Measurements from ENCODE around the gene NIPAL4.

Gene NIPAL4

DNA sequence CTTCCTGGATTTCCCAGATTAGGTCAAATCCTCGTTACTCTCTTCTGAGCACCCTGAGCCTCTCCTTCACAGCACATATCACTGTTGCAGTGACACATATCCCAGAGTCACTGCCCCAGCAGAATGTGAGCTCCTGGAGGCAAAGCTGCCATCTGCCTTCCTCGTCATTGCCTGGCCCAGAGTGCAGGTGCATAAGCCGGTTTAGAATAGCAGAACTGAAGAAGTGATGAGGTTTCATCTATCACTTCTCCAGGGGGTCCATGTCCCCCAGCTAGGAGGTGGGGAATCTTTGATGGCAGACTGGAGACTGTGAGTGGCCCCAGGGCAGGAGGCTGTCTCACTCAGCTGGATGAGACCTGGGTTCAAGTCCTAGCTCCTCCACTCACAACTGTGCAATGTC is 25.8 kb downstream of the NIPAL4 start:
- DNase-seq (ENCODE audit: low read depth in 2 of 2), result no peak

DNA sequence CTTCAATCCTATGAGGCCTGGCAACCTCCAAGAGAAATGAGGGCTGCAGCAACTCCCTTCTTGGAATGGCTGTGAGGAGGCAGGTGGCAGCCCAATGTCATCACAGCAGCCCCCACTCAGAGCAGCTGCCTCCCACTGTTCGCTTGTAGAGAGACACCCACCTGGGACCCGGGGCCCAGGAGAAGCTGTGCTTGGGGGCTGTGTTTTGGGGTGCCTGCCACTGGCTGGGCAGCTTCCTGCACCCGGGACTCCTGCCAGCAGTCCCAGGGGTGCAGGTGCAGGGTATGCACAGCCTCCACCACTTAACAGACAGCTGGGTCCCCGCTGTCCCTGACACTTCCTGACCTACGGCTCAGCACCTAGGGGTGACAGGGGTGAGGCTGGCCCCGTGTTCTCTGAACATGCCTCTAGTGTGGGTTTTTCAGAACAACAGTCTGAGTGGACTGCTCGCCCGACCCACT is 26.2 kb downstream of the NIPAL4 start:
- no peak for DNase-seq (ENCODE audit: low read depth in 2 of 2)

DNA sequence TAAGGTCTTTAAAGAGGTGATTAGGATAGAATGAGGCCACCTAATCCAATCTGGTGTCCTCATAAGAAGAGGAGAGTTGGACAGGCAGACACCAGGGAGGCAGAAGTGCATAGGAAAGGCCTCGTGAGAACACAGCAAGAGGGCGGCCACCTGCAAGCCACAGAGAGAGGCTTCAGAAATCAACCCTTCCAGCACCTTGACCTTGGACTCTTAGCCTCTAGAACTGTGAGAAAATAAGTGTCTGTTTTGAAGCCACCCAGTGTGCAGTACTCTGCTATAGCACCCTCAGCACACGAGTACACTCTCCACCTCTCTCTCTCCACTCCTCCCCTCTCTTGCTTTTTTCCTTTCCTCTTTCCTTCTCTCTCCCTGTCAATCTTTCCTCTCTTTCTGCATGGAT is 26.8 kb downstream of the NIPAL4 start:
- DNase-seq (ENCODE audit: low read depth in 2 of 2), result no peak

DNA sequence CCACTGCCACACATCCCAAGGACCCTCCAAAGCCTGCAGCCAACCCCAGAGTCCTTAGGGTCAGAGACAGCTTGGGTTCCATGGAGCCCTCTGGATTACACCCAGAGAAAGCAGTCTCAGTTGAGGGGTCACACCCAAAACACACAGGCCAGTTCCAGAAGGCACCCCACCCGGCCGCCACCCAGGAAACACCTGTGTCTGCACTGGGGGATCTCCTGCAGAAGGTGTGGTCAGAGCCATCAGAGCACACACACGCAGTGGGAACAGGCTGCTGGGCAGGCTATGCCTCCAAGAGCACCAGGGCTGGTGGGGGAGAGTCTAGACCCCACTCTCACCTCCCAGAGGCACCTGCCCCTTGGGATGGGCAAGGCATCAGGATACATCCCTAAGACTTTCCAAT is 27.3 kb downstream of the NIPAL4 start:
- no peak for DNase-seq (ENCODE audit: low read depth in 2 of 2)

DNA sequence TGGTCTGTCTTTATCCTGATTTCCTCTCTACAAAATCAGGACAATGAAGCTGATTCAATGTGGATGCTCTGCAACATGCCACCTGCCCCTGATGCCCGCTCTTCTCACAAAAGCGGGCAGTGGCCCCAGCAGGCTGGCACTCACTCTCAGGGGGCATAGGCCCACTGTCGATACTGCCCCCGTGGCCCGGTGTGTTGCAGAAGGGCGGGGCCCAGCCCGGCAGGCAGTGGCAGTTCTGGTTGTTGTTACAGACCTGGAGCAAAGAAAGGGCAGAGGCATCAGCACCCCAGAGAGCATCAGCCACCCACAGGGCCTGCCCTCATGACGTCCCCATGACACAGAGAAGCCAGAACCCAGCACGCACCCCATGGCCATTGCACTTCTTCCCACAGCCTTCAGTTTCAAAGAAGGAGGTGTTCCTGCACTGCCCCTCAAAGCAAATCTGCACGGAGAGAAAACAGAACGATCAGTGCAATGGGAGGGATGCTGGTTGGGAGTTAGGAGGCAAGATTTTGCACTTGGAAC is 31.5 kb downstream of the NIPAL4 start:
- DNase-seq (ENCODE audit: low read depth in 2 of 2), result no peak

DNA sequence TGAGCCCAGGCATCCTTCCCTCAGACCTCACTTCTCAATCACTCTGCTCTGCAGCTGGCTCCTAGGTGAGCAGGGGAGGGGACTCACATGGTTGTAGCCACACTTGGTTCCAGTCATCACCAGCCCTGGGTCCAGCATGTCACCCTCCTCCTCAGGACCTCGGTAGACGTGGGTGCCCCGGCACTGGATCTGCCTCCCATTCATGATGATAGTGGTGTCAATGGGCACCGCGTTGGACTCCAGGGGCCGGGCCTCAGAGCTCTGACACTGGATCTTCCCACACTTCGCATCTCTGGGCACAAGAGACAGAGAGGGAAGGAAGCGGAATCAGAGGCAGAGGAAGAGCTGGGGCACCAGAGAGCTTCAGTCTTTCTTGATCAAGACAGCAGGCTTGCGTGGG is 32.9 kb downstream of the NIPAL4 start:
- DNase-seq (ENCODE audit: low read depth in 2 of 2), result no peak

DNA sequence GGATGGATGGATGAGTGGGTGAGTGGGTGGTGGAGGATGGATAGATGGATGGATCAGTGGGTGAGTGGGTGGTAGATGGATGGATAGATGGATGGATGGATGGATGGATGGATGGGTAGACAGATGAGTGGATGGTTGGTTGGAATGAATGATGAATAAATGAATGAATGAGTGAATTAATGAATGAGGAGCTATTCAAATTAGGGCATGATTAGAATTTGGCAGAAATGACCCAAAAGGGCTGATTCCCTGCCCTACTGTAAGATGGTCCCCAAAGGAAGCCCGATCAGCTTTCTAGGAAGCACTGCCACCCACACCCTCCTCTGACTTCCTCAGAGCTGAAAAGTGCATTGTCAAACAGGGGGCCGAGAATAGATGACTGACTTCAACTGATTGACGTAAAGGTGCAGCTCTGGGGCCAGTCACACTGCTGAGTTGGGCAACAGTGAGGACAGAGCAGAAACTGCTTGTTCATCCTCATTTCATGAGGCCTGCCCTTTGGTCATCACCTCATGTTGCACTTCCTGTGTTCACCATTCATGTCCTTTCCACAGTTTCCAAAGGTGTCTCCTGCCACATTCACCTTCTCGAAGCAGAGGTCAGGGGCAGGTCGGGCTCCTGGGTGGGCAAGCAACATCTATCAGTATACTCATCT is 34.3 kb downstream of the NIPAL4 start:
- DNase-seq (ENCODE audit: low read depth in 2 of 2), result no peak

DNA sequence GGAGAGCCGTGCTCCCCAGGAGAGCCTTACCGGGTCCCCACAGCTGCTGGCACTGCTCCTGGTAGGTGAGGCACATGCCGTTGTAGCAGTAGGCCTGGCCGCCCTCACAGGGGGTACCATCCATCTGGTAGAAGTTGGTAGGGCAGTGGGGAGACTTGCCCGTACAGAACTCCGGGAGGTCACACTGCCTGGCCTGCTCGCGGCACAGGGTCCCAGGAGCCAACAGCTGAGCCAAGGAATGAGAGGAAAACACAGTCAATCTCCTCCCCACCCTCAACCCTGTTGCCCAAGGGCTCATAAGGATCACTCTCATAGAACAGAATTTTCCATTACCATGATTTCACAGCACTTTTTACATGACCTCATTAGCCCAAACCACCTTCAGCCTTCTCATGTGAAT is 36.9 kb downstream of the NIPAL4 start:
- no peak for DNase-seq (ENCODE audit: low read depth in 2 of 2)

DNA sequence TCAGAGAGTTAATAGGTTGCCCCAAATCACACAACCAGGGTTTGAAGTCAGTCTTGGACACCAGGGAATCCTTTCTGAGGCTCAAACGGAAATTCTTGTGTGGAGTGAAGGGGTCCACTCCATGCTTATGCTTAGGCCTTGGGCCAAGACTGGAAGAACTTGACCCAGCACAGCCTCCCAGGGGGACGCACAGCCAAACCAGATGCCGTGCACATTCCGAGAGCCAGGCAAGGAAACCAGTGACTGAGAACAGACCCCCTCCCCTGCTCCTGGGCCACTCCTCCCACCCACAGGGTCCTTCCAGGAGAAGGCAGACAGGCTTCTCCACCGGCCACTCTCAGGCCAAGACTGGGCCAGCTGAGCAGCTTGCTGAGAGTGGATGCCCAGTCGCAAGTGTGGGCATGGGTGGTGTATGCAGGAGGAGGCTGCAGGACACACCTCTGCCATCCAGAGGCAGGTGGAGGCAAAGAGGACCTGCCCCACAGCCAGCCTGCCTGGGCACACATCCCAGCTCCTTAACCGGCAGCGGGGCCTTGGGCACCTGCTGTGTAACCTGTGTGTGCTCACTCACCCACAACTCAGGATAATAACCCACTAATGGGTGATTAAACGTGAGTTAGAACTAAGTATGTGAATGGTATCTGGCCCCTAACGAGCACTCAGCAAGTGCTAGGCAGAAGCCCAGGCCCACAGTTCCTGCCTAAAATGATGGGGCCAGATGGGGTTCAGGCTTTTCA is 38.0 kb downstream of the NIPAL4 start:
- no peak for DNase-seq (ENCODE audit: low read depth in 2 of 2)

DNA sequence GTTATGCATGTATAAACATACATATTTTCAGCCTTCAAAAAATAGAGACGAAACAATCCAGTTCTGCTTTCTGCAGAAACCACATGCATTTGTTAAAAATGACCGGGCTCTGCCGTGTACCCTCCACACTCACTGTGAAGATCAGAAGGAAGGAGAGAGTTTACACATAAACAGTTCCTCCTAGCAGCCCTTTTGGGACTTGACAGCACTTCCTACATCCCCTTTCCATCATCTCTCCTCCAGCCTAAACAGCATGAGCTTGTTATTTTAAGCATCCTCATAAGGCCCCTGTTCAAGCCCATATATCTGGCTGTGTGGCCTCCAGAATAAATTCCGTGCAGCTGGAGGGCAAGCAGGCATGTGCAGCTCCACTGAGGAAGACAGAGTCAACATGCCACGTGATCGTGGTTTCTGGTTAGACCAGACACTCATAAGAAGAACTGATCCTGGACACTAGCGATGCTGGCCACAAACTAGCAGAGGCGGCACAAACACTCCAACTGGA is 42.2 kb downstream of the NIPAL4 start:
- DNase-seq (ENCODE audit: low read depth in 2 of 2), result no peak

DNA sequence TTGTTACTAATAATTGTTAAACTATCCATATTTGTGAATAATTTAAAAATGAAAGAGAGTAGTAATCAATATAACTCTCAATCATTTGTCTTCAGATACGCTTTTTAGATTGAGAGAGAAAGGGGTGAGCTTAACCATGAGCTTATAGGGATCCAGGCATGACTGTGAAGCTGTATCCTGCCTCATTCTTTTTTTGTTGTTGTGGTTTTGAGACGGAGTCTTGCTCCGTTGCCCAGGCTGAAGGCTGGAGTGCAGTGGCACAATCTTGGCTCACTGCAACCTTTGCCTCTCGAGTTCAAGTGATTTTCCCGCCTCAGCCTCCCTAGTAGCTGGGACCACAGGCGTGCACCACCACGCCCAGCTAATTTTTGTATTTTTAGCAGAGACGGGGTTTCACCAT is 44.0 kb downstream of the NIPAL4 start:
- DNase-seq (ENCODE audit: low read depth in 2 of 2), result no peak

DNA sequence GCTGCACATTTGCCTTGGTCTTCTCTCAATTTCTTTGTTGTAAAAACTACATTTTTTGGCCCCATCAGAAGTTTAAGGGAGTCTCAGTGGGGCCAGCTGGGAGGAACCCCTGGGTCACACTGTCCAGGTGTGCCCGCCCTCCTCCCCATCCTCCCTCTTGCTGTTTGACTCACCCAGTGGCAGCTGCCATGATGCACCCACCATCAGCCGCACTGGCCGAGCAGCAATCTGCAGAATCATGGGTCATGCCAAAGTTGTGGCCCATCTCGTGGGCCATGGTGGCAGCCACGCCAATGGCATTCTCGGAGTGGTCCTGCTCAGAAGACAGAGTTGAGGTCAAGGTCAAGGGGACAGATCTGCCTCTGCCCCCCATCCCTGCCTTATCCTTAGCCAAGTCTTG is 45.5 kb downstream of the NIPAL4 start:
- DNase-seq (ENCODE audit: low read depth in 2 of 2), result no peak

DNA sequence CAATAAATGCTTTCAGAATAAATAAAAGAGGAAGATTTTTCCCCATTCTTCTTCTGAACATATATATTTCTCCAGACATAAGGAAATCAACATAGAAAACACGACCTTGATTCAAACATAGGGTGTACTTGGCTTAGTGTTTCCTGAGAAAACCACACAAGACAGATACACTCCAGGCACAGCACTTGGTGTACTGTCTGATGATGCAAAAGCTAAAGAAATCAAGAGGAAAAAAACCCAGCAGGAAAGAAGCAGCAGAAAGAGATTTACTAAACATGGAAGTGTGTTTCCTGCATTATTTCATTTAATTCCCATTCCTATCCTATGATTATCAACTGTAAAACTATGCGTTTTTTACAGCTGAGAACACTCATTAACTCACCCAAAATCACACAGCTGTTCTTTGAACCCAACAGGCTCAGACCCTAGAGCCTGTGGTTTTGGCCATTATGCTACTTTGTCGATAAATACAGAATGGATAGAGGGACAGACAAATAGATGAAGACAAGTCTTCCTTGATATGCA is 46.1 kb downstream of the NIPAL4 start:
- no peak for DNase-seq (ENCODE audit: low read depth in 2 of 2)

DNA sequence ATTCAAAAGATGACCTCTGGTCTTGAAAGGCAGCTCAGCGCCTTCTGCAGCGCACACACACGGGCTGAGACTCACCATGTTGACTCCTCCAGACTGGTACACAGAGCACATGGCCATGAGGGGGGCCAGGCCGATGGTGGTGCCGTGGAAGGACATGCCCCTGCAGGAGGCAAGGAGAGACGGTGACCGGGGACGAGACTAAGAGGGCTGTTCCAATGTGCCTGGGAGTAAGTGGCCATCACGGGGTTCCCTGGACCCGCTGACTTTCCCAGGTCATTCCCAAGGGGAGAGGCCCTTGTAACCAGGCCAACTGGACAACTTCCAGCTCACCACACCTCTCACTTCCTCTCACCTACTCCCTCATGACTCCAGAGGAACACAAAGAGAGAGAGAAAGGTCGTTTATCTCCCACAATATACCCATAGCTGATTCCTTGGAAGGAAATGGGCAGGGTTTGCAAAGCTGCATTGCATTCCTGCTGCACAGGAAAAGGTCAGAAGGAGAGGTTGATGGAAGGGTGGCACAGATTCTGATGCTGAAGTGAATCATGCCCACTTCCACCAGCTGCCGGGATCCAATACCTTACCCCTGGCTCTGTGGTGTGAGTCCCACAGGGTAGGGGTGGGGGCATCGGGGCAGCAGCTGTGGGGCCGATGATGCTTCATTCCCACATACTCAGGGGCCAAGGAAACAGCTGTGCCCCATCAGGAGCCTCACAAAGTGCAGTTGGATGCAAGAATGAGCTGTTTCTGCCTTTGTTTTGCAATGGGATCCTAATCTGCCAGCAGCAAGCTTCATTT is 47.2 kb downstream of the NIPAL4 start:
- DNase-seq (ENCODE audit: low read depth in 2 of 2), result no peak

DNA sequence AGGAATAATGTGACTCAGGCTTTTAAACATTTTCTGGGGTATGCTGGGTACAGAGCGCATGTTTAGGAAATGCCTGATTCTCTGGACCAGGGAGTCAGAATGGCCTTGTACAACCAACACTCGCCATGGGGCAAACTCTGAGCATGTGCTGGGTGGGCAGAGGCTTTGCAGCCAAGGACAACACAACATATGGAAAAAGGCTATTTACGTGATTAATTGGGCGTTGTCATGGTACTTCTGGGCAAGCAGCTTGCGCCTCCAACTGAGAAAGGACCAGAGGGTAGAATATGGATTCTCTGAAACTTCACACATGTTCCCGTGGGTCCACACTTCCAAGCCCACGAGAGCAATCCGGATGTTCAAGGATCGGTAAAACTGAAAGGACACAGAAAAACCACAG is 49.1 kb downstream of the NIPAL4 start:
- no peak for DNase-seq (ENCODE audit: low read depth in 2 of 2)

DNA sequence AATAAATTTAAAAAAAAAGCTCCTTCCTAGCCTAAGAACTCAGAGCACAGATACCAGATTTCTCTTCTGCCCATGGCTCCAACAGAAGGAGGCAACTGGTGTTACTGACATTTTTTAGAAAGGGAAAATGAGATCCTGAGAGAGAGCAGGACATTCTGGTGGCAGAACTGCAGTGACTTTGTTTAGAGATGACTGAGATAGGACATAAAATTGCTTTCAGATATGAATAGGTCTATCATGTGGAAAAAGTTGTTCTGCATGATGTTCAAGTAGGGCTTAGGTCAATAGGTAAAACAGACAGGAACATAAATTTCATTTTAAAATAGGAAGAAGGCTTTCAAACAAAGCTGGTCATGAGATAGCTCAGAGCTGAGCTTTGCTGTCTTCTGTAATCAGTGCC is 49.6 kb downstream of the NIPAL4 start:
- DNase-seq (ENCODE audit: low read depth in 2 of 2), result no peak

DNA sequence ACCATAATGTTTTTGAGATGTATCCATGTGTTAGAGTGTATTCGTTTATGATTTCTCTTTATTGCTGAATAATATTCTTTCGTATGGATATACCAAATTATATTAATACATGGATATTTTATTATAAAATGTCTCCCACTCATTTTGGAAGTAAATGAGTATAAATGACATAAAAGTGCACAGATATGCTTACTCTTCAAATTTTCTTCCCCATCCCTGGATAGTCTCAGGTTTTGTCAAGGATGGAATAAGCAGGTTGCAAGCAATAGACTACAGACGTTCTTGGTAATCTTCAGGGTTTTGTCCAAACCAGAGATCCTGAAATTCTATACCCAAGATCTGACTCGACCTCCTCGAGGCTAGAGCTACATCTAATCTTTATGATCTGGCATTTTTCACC is 50.7 kb downstream of the NIPAL4 start:
- no peak for DNase-seq (ENCODE audit: low read depth in 2 of 2)

DNA sequence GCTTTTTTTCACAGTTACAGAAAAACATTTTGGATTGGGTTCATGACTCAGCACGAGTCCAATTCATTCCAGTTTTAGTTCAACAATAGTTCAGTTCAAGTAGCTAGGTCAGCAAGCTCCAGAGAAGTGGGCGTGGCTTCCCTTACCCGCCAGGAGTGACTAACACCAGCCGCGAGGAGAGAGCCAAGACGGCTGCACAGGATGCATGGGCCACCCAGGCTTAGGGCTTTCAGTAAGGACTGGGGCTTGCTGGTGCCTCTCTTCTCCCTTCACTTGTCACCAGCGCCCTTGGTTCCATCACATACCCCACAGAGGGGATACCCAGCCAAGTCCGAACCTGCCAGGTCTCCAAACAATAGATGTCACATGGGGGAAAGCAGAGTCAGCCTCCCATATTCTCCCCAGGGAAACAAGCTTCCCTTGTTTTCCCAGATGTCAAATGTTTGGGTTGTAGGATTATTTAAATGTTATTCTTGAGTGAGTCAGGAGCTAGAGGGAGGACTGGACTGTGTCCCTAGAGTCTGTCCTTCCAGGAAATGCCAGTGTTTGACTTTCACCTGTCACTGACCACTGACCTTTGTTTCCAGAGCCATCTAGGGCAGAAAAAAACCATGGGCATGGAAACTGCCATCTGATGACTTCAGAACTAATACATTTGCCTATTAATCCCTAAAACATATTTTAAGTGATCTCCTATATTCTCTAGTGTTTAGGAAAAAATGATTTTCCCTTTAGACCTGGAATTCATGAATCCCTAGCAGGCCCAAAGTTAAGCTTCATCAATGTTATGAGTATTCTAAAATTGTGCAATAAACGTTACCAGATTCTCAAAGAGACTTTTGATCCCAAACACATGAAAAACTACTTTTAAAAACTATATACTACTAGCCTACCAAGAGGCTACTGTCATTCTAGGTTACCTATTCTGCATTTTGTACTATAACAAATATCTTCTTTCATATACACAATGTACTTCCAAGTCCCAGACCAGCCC is 51.9 kb downstream of the NIPAL4 start:
- DNase-seq (ENCODE audit: low read depth in 2 of 2), result peak in 1 of 2 donors; percentile 3

DNA sequence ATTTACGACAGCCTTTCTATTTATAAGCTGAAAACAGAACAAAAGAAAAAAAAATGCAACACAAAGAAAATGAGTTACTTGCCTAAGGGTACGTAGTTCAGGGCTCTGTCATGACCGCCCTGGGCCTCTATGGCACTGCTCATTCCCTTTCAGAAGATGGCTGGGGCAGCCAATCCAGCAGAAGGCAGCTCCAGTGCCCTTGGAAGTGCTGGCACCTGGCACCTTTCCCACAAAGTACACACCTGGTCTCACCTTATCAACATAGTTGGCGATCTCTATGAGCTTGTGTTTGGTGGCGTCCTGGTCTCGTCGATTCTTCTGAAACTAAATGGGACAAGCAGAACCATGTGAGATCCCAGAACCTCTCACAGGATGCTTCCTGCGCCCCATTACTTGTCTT is 53.2 kb downstream of the NIPAL4 start:
- DNase-seq (ENCODE audit: low read depth in 2 of 2), result no peak

DNA sequence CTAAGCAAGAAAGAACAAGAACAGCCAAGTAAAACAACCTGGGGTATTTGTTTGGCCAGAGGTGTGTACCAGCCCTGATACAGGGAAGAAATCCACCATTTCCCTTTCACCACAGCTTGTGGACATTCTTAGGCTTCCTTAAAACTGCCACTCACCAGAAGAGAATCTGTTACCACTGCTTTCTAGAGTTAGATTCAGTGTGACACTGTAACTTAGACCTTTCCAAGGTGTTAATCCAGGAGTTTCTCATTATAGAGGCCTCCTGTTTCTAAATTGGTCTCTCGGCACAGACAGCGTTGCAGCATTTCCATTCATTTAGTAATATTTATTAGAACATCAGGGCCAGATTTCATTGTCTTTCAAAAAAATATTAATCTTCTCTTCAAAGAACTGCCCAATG is 55.0 kb downstream of the NIPAL4 start:
- no peak for DNase-seq (ENCODE audit: low read depth in 2 of 2)

DNA sequence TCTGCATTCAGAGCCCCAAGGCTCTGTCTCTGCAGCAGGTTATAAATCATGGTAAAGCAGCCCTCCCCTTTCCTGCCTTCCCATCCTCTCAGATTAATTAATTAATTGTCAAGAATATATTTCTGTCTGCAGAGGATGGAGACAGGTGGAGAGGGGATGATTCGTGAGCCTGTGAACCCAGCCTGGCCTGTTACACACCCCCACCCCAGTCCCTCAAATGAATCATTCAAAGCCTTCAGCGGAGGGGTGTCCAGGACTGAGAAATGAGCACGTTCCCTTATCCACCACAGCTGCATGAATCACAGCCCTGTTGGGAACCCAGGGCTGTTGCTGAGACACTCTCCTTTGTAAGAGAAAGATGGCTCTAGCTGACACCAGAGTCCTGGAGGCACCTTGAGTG is 56.0 kb downstream of the NIPAL4 start:
- DNase-seq (ENCODE audit: low read depth in 2 of 2), result no peak
